ENCODE data around the gene KRT10. TPM values are rescaled to one million over a fixed set of nuclear protein-coding genes. Genes with fewer than 3 reads are reported as not detected.
"Not testable (repeated sequence)": the region's sequence is repeated elsewhere in the genome, so short reads cannot be mapped to it uniquely, and the experiment has no call there.

Gene KRT10
- total and polyA plus RNA-seq, 2 donors (not counting 1 experiment from before 2014, with no cell fraction given), result 14.7 to 32.9 TPM

- Mint-ChIP-seq H3K4me3 (no peak overlapping the region), H3K27me3 (peaks cover 29% of the 10 kb centered on the region), H3K9me3 (ENCODE audit: insufficient read depth) (peaks cover 6% of the 10 kb centered on the region), H3K27ac (no peak overlapping the region), H3K4me1 (peaks cover 17% of the 10 kb centered on the region)
- H2AFZ ChIP-seq (ENCODE audit: insufficient read depth, low read depth, low read length, poor library complexity, severe bottlenecking), result no peak overlapping the region
- peaks cover 0 to 16% (median 12%) of the 10 kb centered on the region in 4 experiments for H3K27me3 ChIP-seq (replicated peaks in 1 of 4; ENCODE audit: control extremely low read depth in 1 of 4, control insufficient read depth in 3 of 4, insufficient read depth in 4 of 4, low read length in 3 of 4)
- H3K4me3 ChIP-seq (ENCODE audit: control extremely low read depth in 1 of 5, extremely low read depth in 1 of 5, insufficient read depth in 1 of 5, low read depth in 2 of 5, low read length in 4 of 5), result no peak overlapping the region
- H3K9me3 ChIP-seq (ENCODE audit: control extremely low read depth in 1 of 3, control insufficient read depth in 2 of 3, insufficient read depth in 1 of 3, low read length in 2 of 3), result peaks cover 0 to 4% (median 3%) of the 10 kb centered on the region in 3 donors
- no peak overlapping the region for H3K27ac ChIP-seq (ENCODE audit: low read length in 2 of 2)
- ChIA-PET POLR2A (no interaction called here), CTCF (interaction anchor here (0.9 to 1.3 kb wide), 3 partner anchors 13 to 846 kb away, joined by 3 to 5 read pairs (median 3); no protein-coding TSS in a partner anchor)
- no peak overlapping the region for H3K4me2 ChIP-seq (replicated peaks; ENCODE audit: low read depth, low read length, poor library complexity, severe bottlenecking)
- H4K20me1 ChIP-seq (ENCODE audit: control insufficient read depth, insufficient read depth, low read length, poor library complexity, severe bottlenecking), result no peaks in the 10 kb centered on the region
- intact Hi-C loops (cut with micrococcal nuclease), result loop anchor here (5.0 to 10.0 kb wide), 4 partner anchors 252 to 1366 kb away; partner anchors contain the start of genes CCR7, DNAJC7 and KCNH4
- no peak overlapping the region for H3K9ac ChIP-seq (ENCODE audit: low read length)
- H3K36me3 ChIP-seq (replicated peaks in 1 of 2; ENCODE audit: control extremely low read depth in 1 of 2, control insufficient read depth in 1 of 2, extremely low read depth in 1 of 2, insufficient read depth in 2 of 2, low read length in 1 of 2), result peaks cover 0 to 12% of the 10 kb centered on the region in 2 experiments
- ATAC-seq (ENCODE audit: low read depth) (no peak), DNase-seq (no peak)
- peaks cover 8 to 13% of the 10 kb centered on the region in 2 donors for H3K4me1 ChIP-seq (ENCODE audit: control insufficient read depth in 2 of 2, insufficient read depth in 2 of 2, low read length in 2 of 2)
- TF ChIP-seq CTCF (IDR thresholded peaks at IDR 0.05) (no peak), EZH2 (IDR thresholded peaks at IDR 0.05; ENCODE audit: borderline replicate concordance, insufficient read depth, low read depth, low read length, poor library complexity, severe bottlenecking) (no peak)
- WGBS (ENCODE audit: insufficient coverage), result 100% methylated on average over 1 of the region's 3 CpGs
- no peaks in the 10 kb centered on the region for H3K79me2 ChIP-seq (ENCODE audit: control insufficient read depth, insufficient read depth, low read length)
Observed at GRCh38 chr17:40816569-40816968, 5.8 kb downstream of the KRT10 start.

- Histone ChIP-seq H3K27me3 (replicated peaks in 1 of 4; ENCODE audit: control extremely low read depth in 1 of 4, control insufficient read depth in 3 of 4, insufficient read depth in 4 of 4, low read length in 3 of 4) (peaks cover 0 to 26% (median 16%) of the 10 kb centered on the region in 4 experiments), H3K36me3 (replicated peaks in 1 of 2; ENCODE audit: control extremely low read depth in 1 of 2, control insufficient read depth in 1 of 2, extremely low read depth in 1 of 2, insufficient read depth in 2 of 2, low read length in 1 of 2) (peaks cover 0 to 12% of the 10 kb centered on the region in 2 experiments), H3K27ac (ENCODE audit: low read length in 2 of 2) (no peak overlapping the region), H3K9me3 (ENCODE audit: control extremely low read depth in 1 of 3, control insufficient read depth in 2 of 3, insufficient read depth in 1 of 3, low read length in 2 of 3) (peaks cover 0 to 4% (median 3%) of the 10 kb centered on the region in 3 donors), H3K9ac (ENCODE audit: low read length) (no peak overlapping the region), H2AFZ (ENCODE audit: insufficient read depth, low read depth, low read length, poor library complexity, severe bottlenecking) (no peak overlapping the region), H3K4me1 (ENCODE audit: control insufficient read depth in 2 of 2, insufficient read depth in 2 of 2, low read length in 2 of 2) (peaks cover 8 to 13% of the 10 kb centered on the region in 2 donors), H3K79me2 (ENCODE audit: control insufficient read depth, insufficient read depth, low read length) (no peaks in the 10 kb centered on the region), H3K4me3 (ENCODE audit: control extremely low read depth in 1 of 5, extremely low read depth in 1 of 5, insufficient read depth in 1 of 5, low read depth in 2 of 5, low read length in 4 of 5) (no peak overlapping the region), H4K20me1 (ENCODE audit: control insufficient read depth, insufficient read depth, low read length, poor library complexity, severe bottlenecking) (no peaks in the 10 kb centered on the region), H3K4me2 (replicated peaks; ENCODE audit: low read depth, low read length, poor library complexity, severe bottlenecking) (no peak overlapping the region)
- Mint-ChIP-seq H3K9me3 (ENCODE audit: insufficient read depth) (peaks cover 6% of the 10 kb centered on the region), H3K27me3 (peaks cover 34% of the 10 kb centered on the region), H3K27ac (no peak overlapping the region), H3K4me1 (peaks cover 17% of the 10 kb centered on the region), H3K4me3 (no peak overlapping the region)
- intact Hi-C loops (cut with micrococcal nuclease), result loop anchor here (5.0 to 10.0 kb wide), 4 partner anchors 251 to 1367 kb away; partner anchors contain the start of genes CCR7, DNAJC7 and KCNH4
- no CpG with 5 or more reads among the region's 1 CpG for WGBS (ENCODE audit: insufficient coverage)
- ChIA-PET CTCF (interaction anchor here (1.1 to 1.4 kb wide), 4 partner anchors 10 to 848 kb away, joined by 3 to 5 read pairs (median 4); no protein-coding TSS in a partner anchor), POLR2A (no interaction called here)
- ATAC-seq (ENCODE audit: low read depth), result no peak
- TF ChIP-seq EZH2 (IDR thresholded peaks at IDR 0.05; ENCODE audit: borderline replicate concordance, insufficient read depth, low read depth, low read length, poor library complexity, severe bottlenecking) (no peak), CTCF (IDR thresholded peaks at IDR 0.05) (no peak)
- DNase-seq, result no peak
Observed at GRCh38 chr17:40815381-40815780, 7.0 kb downstream of the KRT10 start.

GRCh38 chr17:40814657-40815056 lies 7.8 kb downstream of the KRT10 start:
- H3K4me1 ChIP-seq (ENCODE audit: control insufficient read depth in 2 of 2, insufficient read depth in 2 of 2, low read length in 2 of 2), result peaks cover 8 to 13% of the 10 kb centered on the region in 2 donors
- H3K27ac ChIP-seq (ENCODE audit: low read length in 2 of 2); H3K27ac Mint-ChIP-seq; H3K4me2 ChIP-seq (replicated peaks; ENCODE audit: low read depth, low read length, poor library complexity, severe bottlenecking); H4K20me1 ChIP-seq (ENCODE audit: control insufficient read depth, insufficient read depth, low read length, poor library complexity, severe bottlenecking); ATAC-seq (ENCODE audit: low read depth); H3K4me3 Mint-ChIP-seq; H3K4me3 ChIP-seq (ENCODE audit: control extremely low read depth in 1 of 5, extremely low read depth in 1 of 5, insufficient read depth in 1 of 5, low read depth in 2 of 5, low read length in 4 of 5); H3K9ac ChIP-seq (ENCODE audit: low read length); POLR2A ChIA-PET; DNase-seq; H3K9me3 ChIP-seq (ENCODE audit: control extremely low read depth in 1 of 3, control insufficient read depth in 2 of 3, insufficient read depth in 1 of 3, low read length in 2 of 3); H3K9me3 Mint-ChIP-seq (ENCODE audit: insufficient read depth); H2AFZ ChIP-seq (ENCODE audit: insufficient read depth, low read depth, low read length, poor library complexity, severe bottlenecking); H3K79me2 ChIP-seq (ENCODE audit: control insufficient read depth, insufficient read depth, low read length): not testable (repeated sequence)
- peaks cover 0 to 12% of the 10 kb centered on the region in 2 experiments for H3K36me3 ChIP-seq (replicated peaks in 1 of 2; ENCODE audit: control extremely low read depth in 1 of 2, control insufficient read depth in 1 of 2, extremely low read depth in 1 of 2, insufficient read depth in 2 of 2, low read length in 1 of 2)
- peaks cover 0 to 29% (median 21%) of the 10 kb centered on the region in 4 experiments for H3K27me3 ChIP-seq (replicated peaks in 1 of 4; ENCODE audit: control extremely low read depth in 1 of 4, control insufficient read depth in 3 of 4, insufficient read depth in 4 of 4, low read length in 3 of 4)
- Mint-ChIP-seq H3K4me1 (peaks cover 13% of the 10 kb centered on the region), H3K27me3 (peaks cover 42% of the 10 kb centered on the region)
- intact Hi-C loops (cut with micrococcal nuclease), result loop anchor here (5.0 to 10.0 kb wide), 4 partner anchors 250 to 1368 kb away; partner anchors contain the start of genes CCR7, DNAJC7 and KCNH4
- CTCF ChIA-PET, result interaction anchor here (1.1 to 1.4 kb wide), 2 partner anchors 10 to 848 kb away, joined by 3 to 5 read pairs; no protein-coding TSS in a partner anchor
- WGBS (ENCODE audit: insufficient coverage), result no CpG with 5 or more reads among the region's 3 CpGs

All from B cell (primary cell).